GM18867 (cell line): ENCODE results near the gene LRRC27.
A peak's percentile ranks its signal among the peaks of the same experiment; 100 is the strongest.

Experiments
- ATAC-seq: cut with Tn5 transposase; IDR thresholded peaks from one replicate; pipeline ENCODE4 v1.9.1; 2021; ENCODE audit warnings: mild to moderate bottlenecking, moderate library complexity; ENCODE audit not compliant: unreplicated experiment

Gene LRRC27

GRCh38 chr10:132300582-132300981 is 31.4 kb upstream of the LRRC27 start:
- ATAC-seq: no peak

- no peak for ATAC-seq
Observed at GRCh38 chr10:132301371-132302330, 30.3 kb upstream of the LRRC27 start.

GRCh38 chr10:132302421-132303310 is 29.3 kb upstream of the LRRC27 start:
- no peak for ATAC-seq

GRCh38 chr10:132303361-132304115 is 28.5 kb upstream of the LRRC27 start:
- no peak for ATAC-seq

GRCh38 chr10:132304756-132305509 is 27.1 kb upstream of the LRRC27 start:
- ATAC-seq: no peak

- ATAC-seq: no peak
Observed at GRCh38 chr10:132305654-132306342, 26.2 kb upstream of the LRRC27 start.

- no peak for ATAC-seq
Observed at GRCh38 chr10:132306343-132306685, 25.7 kb upstream of the LRRC27 start.

GRCh38 chr10:132306864-132307751 is 24.9 kb upstream of the LRRC27 start:
- peak; percentile 10 for ATAC-seq

GRCh38 chr10:132307823-132308586 is 24.0 kb upstream of the LRRC27 start, which contains the start of gene STK32C:
TSS of gene STK32C (minus strand) at chr10:132307950. CDS start at chr10:132307833, 117 bp downstream.
- peak; percentile 75 for ATAC-seq

GRCh38 chr10:132308587-132309470 is 23.2 kb upstream of the LRRC27 start:
- no peak for ATAC-seq

GRCh38 chr10:132309471-132309865 is 22.5 kb upstream of the LRRC27 start:
- no peak for ATAC-seq

- ATAC-seq: no peak
Observed at GRCh38 chr10:132309879-132310591, 22.0 kb upstream of the LRRC27 start.

GRCh38 chr10:132310701-132311337 is 21.2 kb upstream of the LRRC27 start:
- no peak for ATAC-seq

- ATAC-seq: no peak
Observed at GRCh38 chr10:132311338-132311939, 20.6 kb upstream of the LRRC27 start.

GRCh38 chr10:132313305-132313704 is 18.7 kb upstream of the LRRC27 start:
- ATAC-seq: no peak
